ENCODE data around the gene DPH5. TPM values are rescaled to one million over a fixed set of nuclear protein-coding genes. Genes with fewer than 3 reads are reported as not detected.
"Not testable (repeated sequence)": the region's sequence is repeated elsewhere in the genome, so short reads cannot be mapped to it uniquely, and the experiment has no call there.

DPH5 gene
- total and polyA plus RNA-seq, 10 of the 15 experiments (the other 5 are each of a cell fraction or from before 2014, with no cell fraction given): 44.1 to 95.7 (median 66.4) TPM

GRCh38 chr1:100950337-100950736 lies 75.2 kb downstream of the DPH5 start (continued):
- TF ChIP-seq E2F4 (IDR thresholded peaks at IDR 0.05; ENCODE audit: low read depth, low read length): no peak
- no peak for TF ChIP-seq CBX5 (IDR thresholded peaks at IDR 0.05; ENCODE audit: low read depth)

GRCh38 chr1:100949515-100950158 lies 75.9 kb downstream of the DPH5 start:
- peak; percentile 73 for ATAC-seq
- ChIA-PET CTCF (interaction anchor here (0.6 kb wide), 2 partner anchors 23 to 513 kb away, joined by 3 read pairs; no protein-coding TSS in a partner anchor), SMC1A (ENCODE audit: uncharacterized antibody, unreplicated experiment) (interaction anchor here (1.1 to 1.4 kb wide), 2 partner anchors 9 to 339 kb away, joined by 3 read pairs; no protein-coding TSS in a partner anchor), POLR2A (interaction anchor here (1.0 kb wide), 1 partner anchor 11 kb away, joined by 3 read pairs; no protein-coding TSS in a partner anchor)
- FAIRE-seq; H3K9me3 ChIP-seq (replicated peaks; ENCODE audit: control insufficient read depth, insufficient read depth, low read length); BruUV-seq (replicated peaks); H3K4me3 ChIP-seq; H2AFZ ChIP-seq (ENCODE audit: control insufficient read depth, low read depth, low read length); H3K9ac ChIP-seq (ENCODE audit: control insufficient read depth, insufficient read depth, low read length); H3K27ac ChIP-seq (ENCODE audit: control insufficient read depth, insufficient read depth); H3K79me2 ChIP-seq (ENCODE audit: control insufficient read depth, insufficient read depth, low read length); H3K4me1 ChIP-seq (ENCODE audit: control insufficient read depth, insufficient read depth, low read length); RAD21 ChIA-PET (ENCODE audit: unreplicated experiment); intact Hi-C loops (cut with micrococcal nuclease; ENCODE audit: unreplicated experiment); H3K27me3 ChIP-seq (replicated peaks in 1 of 2; ENCODE audit: control insufficient read depth in 2 of 2, insufficient read depth in 2 of 2, low read length in 1 of 2); in situ Hi-C loops (cut with MboI); H3K4me2 ChIP-seq (ENCODE audit: control insufficient read depth, insufficient read depth); H4K20me1 ChIP-seq (ENCODE audit: control insufficient read depth, insufficient read depth): not testable (repeated sequence)
- 53% methylated on average over 9 of the region's 9 CpGs for WGBS (ENCODE audit: insufficient coverage, insufficient replicate concordance, low lambda C conversion rate, missing lambda C conversion rate)
- TF ChIP-seq POLR2A (IDR thresholded peaks at IDR 0.05; ENCODE audit: low read depth, low read length) (0 out of 2 replicates have a peak, but pooled peaks have one; percentile 27), SRF (IDR thresholded peaks at IDR 0.05; ENCODE audit: low read depth in 2 of 2, low read length in 2 of 2) (0 out of 4 replicates have a peak, but pooled peaks of 1 of the 2 experiments have one; percentile 2)
- H3K36me3 ChIP-seq (ENCODE audit: control insufficient read depth in 2 of 2, insufficient read depth in 2 of 2, low read length in 1 of 2): peaks cover 3 to 16% of the 10 kb centered on the region in 2 experiments; a peak in 3 of 4 replicates
- peak; percentile 24 for DNase-seq (ENCODE audit: low read depth, low spot score)

- H3K9me3 ChIP-seq (replicated peaks; ENCODE audit: control insufficient read depth, insufficient read depth, low read length); RAD21 ChIA-PET (ENCODE audit: unreplicated experiment); H3K79me2 ChIP-seq (ENCODE audit: control insufficient read depth, insufficient read depth, low read length); in situ Hi-C loops (cut with MboI); H3K9ac ChIP-seq (ENCODE audit: control insufficient read depth, insufficient read depth, low read length); H4K20me1 ChIP-seq (ENCODE audit: control insufficient read depth, insufficient read depth); FAIRE-seq; H3K27ac ChIP-seq (ENCODE audit: control insufficient read depth, insufficient read depth); H3K4me3 ChIP-seq; BruUV-seq (replicated peaks); H2AFZ ChIP-seq (ENCODE audit: control insufficient read depth, low read depth, low read length); ATAC-seq; DNase-seq (ENCODE audit: low read depth, low spot score); intact Hi-C loops (cut with micrococcal nuclease; ENCODE audit: unreplicated experiment); H3K27me3 ChIP-seq (replicated peaks in 1 of 2; ENCODE audit: control insufficient read depth in 2 of 2, insufficient read depth in 2 of 2, low read length in 1 of 2); H3K4me2 ChIP-seq (ENCODE audit: control insufficient read depth, insufficient read depth); H3K4me1 ChIP-seq (ENCODE audit: control insufficient read depth, insufficient read depth, low read length): not testable (repeated sequence)
- CTCF ChIA-PET: interaction anchor here (0.6 to 1.5 kb wide), 3 partner anchors 10 to 514 kb away, joined by 3 to 4 read pairs (median 3); no protein-coding TSS in a partner anchor
- 92% methylated on average over 7 of the region's 7 CpGs for WGBS (ENCODE audit: insufficient coverage, insufficient replicate concordance, low lambda C conversion rate, missing lambda C conversion rate)
- H3K36me3 ChIP-seq (ENCODE audit: control insufficient read depth in 2 of 2, insufficient read depth in 2 of 2, low read length in 1 of 2): peaks cover 3 to 16% of the 10 kb centered on the region in 2 experiments; a peak in 3 of 4 replicates
- SMC1A ChIA-PET (ENCODE audit: uncharacterized antibody, unreplicated experiment): interaction anchor here (0.6 to 1.4 kb wide), 4 partner anchors 10 to 506 kb away, joined by 3 to 4 read pairs (median 3); no protein-coding TSS in a partner anchor
- POLR2A ChIA-PET: interaction anchor here (1.0 kb wide), 1 partner anchor 11 kb away, joined by 3 read pairs; no protein-coding TSS in a partner anchor
These were observed 76.7 kb downstream of the DPH5 start for GRCh38 chr1:100948721-100949405.

GRCh38 chr1:100947816-100948215 lies 77.8 kb downstream of the DPH5 start:
- POLR2A ChIA-PET; RAD21 ChIA-PET (ENCODE audit: unreplicated experiment); in situ Hi-C loops (cut with MboI): not testable (repeated sequence)

More at GRCh38 chr1:100947816-100948215, 77.8 kb downstream of the DPH5 start:
- H4K20me1 ChIP-seq (ENCODE audit: control insufficient read depth, insufficient read depth); H3K4me2 ChIP-seq (ENCODE audit: control insufficient read depth, insufficient read depth); BruUV-seq (replicated peaks); H3K27me3 ChIP-seq (replicated peaks in 1 of 2; ENCODE audit: control insufficient read depth in 2 of 2, insufficient read depth in 2 of 2, low read length in 1 of 2); H3K9ac ChIP-seq (ENCODE audit: control insufficient read depth, insufficient read depth, low read length); ATAC-seq; H3K9me3 ChIP-seq (replicated peaks; ENCODE audit: control insufficient read depth, insufficient read depth, low read length); DNase-seq (ENCODE audit: low read depth, low spot score); FAIRE-seq; H3K4me3 ChIP-seq; intact Hi-C loops (cut with micrococcal nuclease; ENCODE audit: unreplicated experiment); H3K27ac ChIP-seq (ENCODE audit: control insufficient read depth, insufficient read depth); H3K4me1 ChIP-seq (ENCODE audit: control insufficient read depth, insufficient read depth, low read length); H2AFZ ChIP-seq (ENCODE audit: control insufficient read depth, low read depth, low read length); H3K79me2 ChIP-seq (ENCODE audit: control insufficient read depth, insufficient read depth, low read length): not testable (repeated sequence)
- H3K36me3 ChIP-seq (ENCODE audit: control insufficient read depth in 2 of 2, insufficient read depth in 2 of 2, low read length in 1 of 2): peaks cover 3 to 21% of the 10 kb centered on the region in 2 experiments; a peak in 3 of 4 replicates
- WGBS (ENCODE audit: insufficient coverage, insufficient replicate concordance, low lambda C conversion rate, missing lambda C conversion rate): 93% methylated on average over 3 of the region's 3 CpGs
- ChIA-PET CTCF (interaction anchor here (1.5 kb wide), 1 partner anchor 11 kb away, joined by 4 read pairs; no protein-coding TSS in a partner anchor), SMC1A (ENCODE audit: uncharacterized antibody, unreplicated experiment) (interaction anchor here (1.4 kb wide), 1 partner anchor 21 kb away, joined by 4 read pairs; no protein-coding TSS in a partner anchor)

Data from GM12878 (cell line).